DMS114 treated with DMSO at 0.1 percent for 48 hours (cell line): ENCODE data around the gene GOT1.

Experiments
- DNase-seq: peaks from one replicate; lab custom pipeline; 2025; ENCODE audit not compliant: unreplicated experiment; lab: John Stamatoyannopoulos, UW

Gene GOT1

GRCh38 chr10:99365311-99365710 is 65.1 kb downstream of the GOT1 start:
- no peak for DNase-seq

- no peak for DNase-seq
These were observed 66.3 kb downstream of the GOT1 start for GRCh38 chr10:99364125-99364524.

GRCh38 chr10:99360934-99361333 is 69.5 kb downstream of the GOT1 start:
- DNase-seq, result no peak

- no peak for DNase-seq
These were observed 72.3 kb downstream of the GOT1 start for GRCh38 chr10:99358101-99358500.

- no peak for DNase-seq
These were observed 72.7 kb downstream of the GOT1 start for GRCh38 chr10:99357691-99358090.

- DNase-seq, result no peak
These were observed 77.2 kb downstream of the GOT1 start for GRCh38 chr10:99353182-99353581.

GRCh38 chr10:99347672-99348071 is 82.8 kb downstream of the GOT1 start:
- no peak for DNase-seq
